ENCODE results near the gene SFMBT2. TPM values are rescaled to one million over a fixed set of nuclear protein-coding genes. Genes with fewer than 3 reads are reported as not detected.

SFMBT2 gene
- total RNA-seq, 1 experiment from 2014 or later: 4.6 TPM

GRCh38 chr10:7425691-7426090 lies 14.9 kb upstream of the SFMBT2 start:
- DNase-seq (ENCODE audit: low read depth): no peak

- no peak for DNase-seq (ENCODE audit: low read depth)
Measured at GRCh38 chr10:7424919-7425318, 14.1 kb upstream of the SFMBT2 start.

GRCh38 chr10:7424315-7424714 lies 13.5 kb upstream of the SFMBT2 start:
- DNase-seq (ENCODE audit: low read depth): no peak

- DNase-seq (ENCODE audit: low read depth): no peak
Measured at GRCh38 chr10:7423521-7423920, 12.7 kb upstream of the SFMBT2 start.

GRCh38 chr10:7421526-7421925 lies 10.7 kb upstream of the SFMBT2 start:
- no peak for DNase-seq (ENCODE audit: low read depth)

GRCh38 chr10:7419998-7420397 lies 9.2 kb upstream of the SFMBT2 start:
- no peak for DNase-seq (ENCODE audit: low read depth)

GRCh38 chr10:7417807-7418206 lies 7.0 kb upstream of the SFMBT2 start:
- no peak for DNase-seq (ENCODE audit: low read depth)

GRCh38 chr10:7417103-7417623 lies 6.3 kb upstream of the SFMBT2 start:
- DNase-seq (ENCODE audit: low read depth): peak; percentile 40

- DNase-seq (ENCODE audit: low read depth): no peak
Measured at GRCh38 chr10:7414766-7415165, 3.9 kb upstream of the SFMBT2 start.

GRCh38 chr10:7412928-7413282 lies 2.1 kb upstream of the SFMBT2 start:
- DNase-seq (ENCODE audit: low read depth): no peak

- no peak for DNase-seq (ENCODE audit: low read depth)
Measured at GRCh38 chr10:7412237-7412927, 1.5 kb upstream of the SFMBT2 start.

GRCh38 chr10:7411671-7412128 lies 866 bp upstream of the SFMBT2 start:
- no peak for DNase-seq (ENCODE audit: low read depth)

- no peak for DNase-seq (ENCODE audit: low read depth)
Measured at GRCh38 chr10:7410301-7410861, 453 bp downstream of the SFMBT2 start.

- no peak for DNase-seq (ENCODE audit: low read depth)
Measured at GRCh38 chr10:7409732-7410168, 1.1 kb downstream of the SFMBT2 start.

- peak; percentile 45 for DNase-seq (ENCODE audit: low read depth)
Measured at GRCh38 chr10:7409045-7409731, 1.6 kb downstream of the SFMBT2 start.

- peak; percentile 32 for DNase-seq (ENCODE audit: low read depth)
Measured at GRCh38 chr10:7408291-7409044, 2.4 kb downstream of the SFMBT2 start.

- DNase-seq (ENCODE audit: low read depth): no peak
Measured at GRCh38 chr10:7407368-7408290, 3.2 kb downstream of the SFMBT2 start.

- no peak for DNase-seq (ENCODE audit: low read depth)
Measured at GRCh38 chr10:7406712-7407333, 4.0 kb downstream of the SFMBT2 start.

- DNase-seq (ENCODE audit: low read depth): no peak
Measured at GRCh38 chr10:7405637-7406036, 5.2 kb downstream of the SFMBT2 start.

GRCh38 chr10:7403620-7404019 lies 7.2 kb downstream of the SFMBT2 start:
- no peak for DNase-seq (ENCODE audit: low read depth)

GRCh38 chr10:7401782-7402181 lies 9.1 kb downstream of the SFMBT2 start:
- DNase-seq (ENCODE audit: low read depth): no peak

Measured in M059J (cell line).